GM12878 (cell line): ENCODE data around the gene RNASEL. TPM values are rescaled to one million over a fixed set of nuclear protein-coding genes. Genes with fewer than 3 reads are reported as not detected.

Source experiments
- BACH1 ChIP-seq: fragments of 450-650 bp; IDR thresholded peaks from 2 replicates; pipeline ENCODE4 v1.6.1; 2017; ENCODE audit warnings: mild to moderate bottlenecking, borderline replicate concordance
- ESRRA ChIP-seq: IDR thresholded peaks from 2 replicates; pipeline ENCODE4 v1.6.1; 2012; ENCODE audit warnings: mild to moderate bottlenecking, low read length, improper control_type of control experiment
- IKZF2 ChIP-seq, 2 experiments: fragments of 450-650 bp; IDR thresholded peaks; 2 replicates each; pipeline ENCODE4 v1.6.1; 2017; ENCODE audit warnings: mild to moderate bottlenecking in 2 of 2, moderate library complexity in 2 of 2
- SIN3A ChIP-seq: IDR thresholded peaks from 2 replicates; pipeline ENCODE4 v1.6.1; 2012; ENCODE audit warnings: low read depth, low read length, improper control_type of control experiment
- SUPT20H ChIP-seq: IDR thresholded peaks from 2 replicates; pipeline ENCODE4 v1.6.1; 2011; ENCODE audit warnings: low read depth, mild to moderate bottlenecking, low read length, moderate library complexity, borderline replicate concordance; ENCODE audit not compliant: control insufficient read depth
- polyA plus RNA-seq, 11 experiments: library from polyadenylated mRNA; depleted of rRNA in 4 of 11; unstranded in 6 of 11; stranded (reverse) in 5 of 11; fragments of >200 nt; fragmentation: Nextera tagmentation in 4 of 11; fragmentation: Illumina TruSeq in 1 of 11; extraction: Ambion mirVana in 4 of 11; extraction: Trizol in 1 of 11; gene quantifications; 1 replicate in 1 of 11; 2 replicates in 10 of 11; pipeline versions ENCODE4 v1.2.1 to v1.2.3, GENCODE V29; 2011 to 2016; ENCODE audit warnings: inconsistent platforms in 2 of 11, missing spikeins in 2 of 11, low read depth in 1 of 11
- small RNA-seq: library from RNA; depleted of rRNA; stranded (forward); fragments of <200 nt; gene quantifications from one replicate; pipeline ENCODE3, GENCODE V24; 2014
- total RNA-seq, 4 experiments: library from RNA; depleted of rRNA in 3 of 4; stranded (reverse); fragments of >200 nt in 3 of 4; fragmentation: Illumina TruSeq in 1 of 4; extraction: Trizol in 1 of 4; gene quantifications; 2 replicates each; pipeline versions ENCODE4 v1.2.1 to v1.2.3, GENCODE V29; 2013 to 2021
- TF ChIP-seq, protein P1 (sequence below): fragments of 450-650 bp; IDR thresholded peaks from 2 replicates; pipeline ENCODE4 v1.6.1; 2017; ENCODE audit warnings: antibody characterized with exemption, mild to moderate bottlenecking, moderate library complexity

Gene RNASEL
- total and polyA plus RNA-seq, 10 of the 15 experiments (the other 5 are each of a cell fraction or from before 2014, with no cell fraction given), result 3.0 to 10.8 (median 5.0) TPM

DNA sequence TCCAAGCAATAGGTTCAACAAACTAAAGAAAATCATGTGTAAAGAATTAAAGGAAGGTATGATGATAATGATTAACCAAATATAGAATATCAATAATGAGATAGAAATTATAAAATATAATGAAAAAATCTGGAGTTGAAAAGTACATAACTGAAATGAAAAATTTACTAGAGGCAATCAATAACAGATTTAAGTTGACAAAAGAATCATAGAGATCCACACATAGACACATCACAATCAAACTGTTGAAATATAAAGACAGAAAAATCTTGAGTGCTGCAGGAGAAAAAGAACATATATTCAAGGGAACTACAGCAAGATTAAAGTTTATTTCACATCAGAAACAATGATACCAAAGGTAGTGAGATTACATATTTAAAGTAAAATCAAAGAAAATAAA, 63.7 kb downstream of the RNASEL start (continued):
- TF ChIP-seq, protein P1, sequence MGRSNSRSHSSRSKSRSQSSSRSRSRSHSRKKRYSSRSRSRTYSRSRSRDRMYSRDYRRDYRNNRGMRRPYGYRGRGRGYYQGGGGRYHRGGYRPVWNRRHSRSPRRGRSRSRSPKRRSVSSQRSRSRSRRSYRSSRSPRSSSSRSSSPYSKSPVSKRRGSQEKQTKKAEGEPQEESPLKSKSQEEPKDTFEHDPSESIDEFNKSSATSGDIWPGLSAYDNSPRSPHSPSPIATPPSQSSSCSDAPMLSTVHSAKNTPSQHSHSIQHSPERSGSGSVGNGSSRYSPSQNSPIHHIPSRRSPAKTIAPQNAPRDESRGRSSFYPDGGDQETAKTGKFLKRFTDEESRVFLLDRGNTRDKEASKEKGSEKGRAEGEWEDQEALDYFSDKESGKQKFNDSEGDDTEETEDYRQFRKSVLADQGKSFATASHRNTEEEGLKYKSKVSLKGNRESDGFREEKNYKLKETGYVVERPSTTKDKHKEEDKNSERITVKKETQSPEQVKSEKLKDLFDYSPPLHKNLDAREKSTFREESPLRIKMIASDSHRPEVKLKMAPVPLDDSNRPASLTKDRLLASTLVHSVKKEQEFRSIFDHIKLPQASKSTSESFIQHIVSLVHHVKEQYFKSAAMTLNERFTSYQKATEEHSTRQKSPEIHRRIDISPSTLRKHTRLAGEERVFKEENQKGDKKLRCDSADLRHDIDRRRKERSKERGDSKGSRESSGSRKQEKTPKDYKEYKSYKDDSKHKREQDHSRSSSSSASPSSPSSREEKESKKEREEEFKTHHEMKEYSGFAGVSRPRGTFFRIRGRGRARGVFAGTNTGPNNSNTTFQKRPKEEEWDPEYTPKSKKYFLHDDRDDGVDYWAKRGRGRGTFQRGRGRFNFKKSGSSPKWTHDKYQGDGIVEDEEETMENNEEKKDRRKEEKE, result no peak
- TF ChIP-seq ESRRA (no peak), SUPT20H (no peak), BACH1 (no peak), IKZF2 (IDR thresholded peaks at IDR 0.05) (no peak), SIN3A (no peak)

Small RNA genes within 50 kb of the gene (small RNA-seq; reads per million reads assigned to genes)
- gene RF00017, result not detected

Other genes with a start within 250 kb of the RNASEL start
- gene GLUL, start 197.5 kb downstream of the RNASEL start, total RNA-seq (2014; rRNA removed), result 174 and 183 TPM in 2 replicates
- gene GLUL, start 197.5 kb downstream of the RNASEL start, total RNA-seq (2014; rRNA removed; fragmentation: Illumina TruSeq; extraction: Trizol), result 141 TPM in 2 replicates
- 172 and 191 TPM in 2 replicates for gene GLUL, start 197.5 kb downstream of the RNASEL start, total RNA-seq (2021)
- gene GLUL, start 197.5 kb downstream of the RNASEL start, polyA plus RNA-seq (2011; rRNA removed), result 1.0 and 2.3 TPM in 2 replicates
- gene GLUL, start 197.5 kb downstream of the RNASEL start, polyA plus RNA-seq (2014; fragmentation: Illumina TruSeq; extraction: Trizol), result 192 and 194 TPM in 2 replicates
- 100 to 1,000 TPM; 166 to 392 TPM for gene GLUL, start 197.5 kb downstream of the RNASEL start, polyA plus RNA-seq (2014; fragmentation: Nextera tagmentation; extraction: Ambion mirVana)
- gene GLUL, start 197.5 kb downstream of the RNASEL start, polyA plus RNA-seq (2014; rRNA removed), result 155 and 160 TPM in 2 replicates
- 100 to 1,000 TPM; 162 TPM for gene GLUL, start 197.5 kb downstream of the RNASEL start, polyA plus RNA-seq (2016; fragmentation: Nextera tagmentation; extraction: Ambion mirVana)
- 0.11 TPM in 1 of 2 replicates, not detected in the other for gene TEDDM1, start 188.6 kb downstream of the RNASEL start, total RNA-seq (2014; rRNA removed)
- gene TEDDM1, start 188.6 kb downstream of the RNASEL start, total RNA-seq (2014; rRNA removed; fragmentation: Illumina TruSeq; extraction: Trizol), result not detected in 2 replicates
- not detected in 2 replicates for gene TEDDM1, start 188.6 kb downstream of the RNASEL start, total RNA-seq (2021)
- not detected in 2 replicates for gene TEDDM1, start 188.6 kb downstream of the RNASEL start, polyA plus RNA-seq (2011; rRNA removed)
- gene TEDDM1, start 188.6 kb downstream of the RNASEL start, polyA plus RNA-seq (2014; fragmentation: Illumina TruSeq; extraction: Trizol), result not detected in 2 replicates
- not detected for gene TEDDM1, start 188.6 kb downstream of the RNASEL start, polyA plus RNA-seq (2014; fragmentation: Nextera tagmentation; extraction: Ambion mirVana)
- gene TEDDM1, start 188.6 kb downstream of the RNASEL start, polyA plus RNA-seq (2014; rRNA removed), result not detected in 2 replicates
- gene TEDDM1, start 188.6 kb downstream of the RNASEL start, polyA plus RNA-seq (2016; fragmentation: Nextera tagmentation; extraction: Ambion mirVana), result under 1 TPM in 1 of 2 experiments, not detected in 1; 0.11 TPM
- gene RGSL1, start 139.1 kb downstream of the RNASEL start, total RNA-seq (2014; rRNA removed), result 0.17 and 0.27 TPM in 2 replicates
- 0.27 TPM in 1 of 2 replicates, not detected in the other for gene RGSL1, start 139.1 kb downstream of the RNASEL start, total RNA-seq (2014; rRNA removed; fragmentation: Illumina TruSeq; extraction: Trizol)
- not detected in 2 replicates for gene RGSL1, start 139.1 kb downstream of the RNASEL start, total RNA-seq (2021)
- not detected in 2 replicates for gene RGSL1, start 139.1 kb downstream of the RNASEL start, polyA plus RNA-seq (2011; rRNA removed)
- 0.14 and 0.28 TPM in 2 replicates for gene RGSL1, start 139.1 kb downstream of the RNASEL start, polyA plus RNA-seq (2014; fragmentation: Illumina TruSeq; extraction: Trizol)
- not detected for gene RGSL1, start 139.1 kb downstream of the RNASEL start, polyA plus RNA-seq (2014; fragmentation: Nextera tagmentation; extraction: Ambion mirVana)
- 0.05 TPM in 1 of 2 replicates, not detected in the other for gene RGSL1, start 139.1 kb downstream of the RNASEL start, polyA plus RNA-seq (2014; rRNA removed)
- gene RGSL1, start 139.1 kb downstream of the RNASEL start, polyA plus RNA-seq (2016; fragmentation: Nextera tagmentation; extraction: Ambion mirVana), result under 1 TPM in 1 of 2 experiments, not detected in 1; 0.28 TPM
- 44.0 and 45.1 TPM in 2 replicates for gene RGS16, start 15.1 kb upstream of the RNASEL start, total RNA-seq (2014; rRNA removed)
- gene RGS16, start 15.1 kb upstream of the RNASEL start, total RNA-seq (2014; rRNA removed; fragmentation: Illumina TruSeq; extraction: Trizol), result 37.0 and 37.6 TPM in 2 replicates
- 54.9 and 57.1 TPM in 2 replicates for gene RGS16, start 15.1 kb upstream of the RNASEL start, total RNA-seq (2021)
- 31.5 and 43.9 TPM in 2 replicates for gene RGS16, start 15.1 kb upstream of the RNASEL start, polyA plus RNA-seq (2011; rRNA removed)
- gene RGS16, start 15.1 kb upstream of the RNASEL start, polyA plus RNA-seq (2014; fragmentation: Illumina TruSeq; extraction: Trizol), result 37.4 and 44.1 TPM in 2 replicates
- gene RGS16, start 15.1 kb upstream of the RNASEL start, polyA plus RNA-seq (2014; fragmentation: Nextera tagmentation; extraction: Ambion mirVana), result 10 to 100 TPM; 16.4 to 18.5 TPM
- 48.5 and 55.6 TPM in 2 replicates for gene RGS16, start 15.1 kb upstream of the RNASEL start, polyA plus RNA-seq (2014; rRNA removed)
- 10 to 100 TPM; 50.3 to 58.2 TPM for gene RGS16, start 15.1 kb upstream of the RNASEL start, polyA plus RNA-seq (2016; fragmentation: Nextera tagmentation; extraction: Ambion mirVana)
- 0.16 and 0.62 TPM in 2 replicates for gene RGS8, start 95.3 kb upstream of the RNASEL start, total RNA-seq (2014; rRNA removed)
- 0.36 and 0.41 TPM in 2 replicates for gene RGS8, start 95.3 kb upstream of the RNASEL start, total RNA-seq (2014; rRNA removed; fragmentation: Illumina TruSeq; extraction: Trizol)
- gene RGS8, start 95.3 kb upstream of the RNASEL start, total RNA-seq (2021), result 0.31 and 0.35 TPM in 2 replicates
- 0.40 and 0.43 TPM in 2 replicates for gene RGS8, start 95.3 kb upstream of the RNASEL start, polyA plus RNA-seq (2011; rRNA removed)
- gene RGS8, start 95.3 kb upstream of the RNASEL start, polyA plus RNA-seq (2014; fragmentation: Illumina TruSeq; extraction: Trizol), result 0.14 and 0.56 TPM in 2 replicates
- under 1 TPM; 0.07 to 0.18 TPM for gene RGS8, start 95.3 kb upstream of the RNASEL start, polyA plus RNA-seq (2014; fragmentation: Nextera tagmentation; extraction: Ambion mirVana)
- gene RGS8, start 95.3 kb upstream of the RNASEL start, polyA plus RNA-seq (2014; rRNA removed), result 0.22 and 0.52 TPM in 2 replicates
- gene RGS8, start 95.3 kb upstream of the RNASEL start, polyA plus RNA-seq (2016; fragmentation: Nextera tagmentation; extraction: Ambion mirVana), result under 1 TPM; 0.03 to 0.43 TPM
- 15.3 and 19.2 TPM in 2 replicates for gene NPL, start 200.5 kb upstream of the RNASEL start, total RNA-seq (2014; rRNA removed)
- gene NPL, start 200.5 kb upstream of the RNASEL start, total RNA-seq (2014; rRNA removed; fragmentation: Illumina TruSeq; extraction: Trizol), result 7.6 and 8.9 TPM in 2 replicates
- 10.8 and 11.9 TPM in 2 replicates for gene NPL, start 200.5 kb upstream of the RNASEL start, total RNA-seq (2021)
- gene NPL, start 200.5 kb upstream of the RNASEL start, polyA plus RNA-seq (2011; rRNA removed), result 5.3 and 8.2 TPM in 2 replicates
- 12.0 and 15.4 TPM in 2 replicates for gene NPL, start 200.5 kb upstream of the RNASEL start, polyA plus RNA-seq (2014; fragmentation: Illumina TruSeq; extraction: Trizol)
- 10 to 100 TPM; 12.6 to 15.1 TPM for gene NPL, start 200.5 kb upstream of the RNASEL start, polyA plus RNA-seq (2014; fragmentation: Nextera tagmentation; extraction: Ambion mirVana)
- 8.2 and 8.4 TPM in 2 replicates for gene NPL, start 200.5 kb upstream of the RNASEL start, polyA plus RNA-seq (2014; rRNA removed)
- 1 to 10 TPM; 8.5 to 9.1 TPM for gene NPL, start 200.5 kb upstream of the RNASEL start, polyA plus RNA-seq (2016; fragmentation: Nextera tagmentation; extraction: Ambion mirVana)